ENCODE results near the gene PTPRK. TPM values are rescaled to one million over a fixed set of nuclear protein-coding genes. Genes with fewer than 3 reads are reported as not detected.

The PTPRK gene
- total and polyA plus RNA-seq, 2 donors (not counting 1 experiment from before 2014, with no cell fraction given): 19.4 to 75.5 TPM

- no peaks in the 10 kb centered on the region for H3K79me2 ChIP-seq (ENCODE audit: control insufficient read depth, insufficient read depth, low read length)
- H3K27me3 ChIP-seq (ENCODE audit: control insufficient read depth, insufficient read depth, low read length): no peaks in the 10 kb centered on the region
- H2AFZ ChIP-seq (ENCODE audit: low read length): no peak overlapping the region
- no peaks in the 10 kb centered on the region for H3K9me3 ChIP-seq (ENCODE audit: control insufficient read depth, insufficient read depth, low read depth, low read length)
- H3K4me1 ChIP-seq (ENCODE audit: control insufficient read depth, extremely low read depth, insufficient read depth, low read length): peaks cover 2% of the 10 kb centered on the region
- TF ChIP-seq, protein P1, sequence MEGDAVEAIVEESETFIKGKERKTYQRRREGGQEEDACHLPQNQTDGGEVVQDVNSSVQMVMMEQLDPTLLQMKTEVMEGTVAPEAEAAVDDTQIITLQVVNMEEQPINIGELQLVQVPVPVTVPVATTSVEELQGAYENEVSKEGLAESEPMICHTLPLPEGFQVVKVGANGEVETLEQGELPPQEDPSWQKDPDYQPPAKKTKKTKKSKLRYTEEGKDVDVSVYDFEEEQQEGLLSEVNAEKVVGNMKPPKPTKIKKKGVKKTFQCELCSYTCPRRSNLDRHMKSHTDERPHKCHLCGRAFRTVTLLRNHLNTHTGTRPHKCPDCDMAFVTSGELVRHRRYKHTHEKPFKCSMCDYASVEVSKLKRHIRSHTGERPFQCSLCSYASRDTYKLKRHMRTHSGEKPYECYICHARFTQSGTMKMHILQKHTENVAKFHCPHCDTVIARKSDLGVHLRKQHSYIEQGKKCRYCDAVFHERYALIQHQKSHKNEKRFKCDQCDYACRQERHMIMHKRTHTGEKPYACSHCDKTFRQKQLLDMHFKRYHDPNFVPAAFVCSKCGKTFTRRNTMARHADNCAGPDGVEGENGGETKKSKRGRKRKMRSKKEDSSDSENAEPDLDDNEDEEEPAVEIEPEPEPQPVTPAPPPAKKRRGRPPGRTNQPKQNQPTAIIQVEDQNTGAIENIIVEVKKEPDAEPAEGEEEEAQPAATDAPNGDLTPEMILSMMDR (conservative IDR thresholded peaks at IDR 0.05 in 1 of 2, IDR thresholded peaks at IDR 0.05 in 1 of 2; ENCODE audit: low read depth in 1 of 2, low read length in 2 of 2): no peak
- TF ChIP-seq EZH2 (IDR thresholded peaks at IDR 0.05; ENCODE audit: low read length, missing control alignments): no peak
- DNase-seq (ENCODE audit: low read depth in 2 of 2): no peak
- no peak overlapping the region for H3K9ac ChIP-seq (ENCODE audit: insufficient read depth, low read length)
- no peak overlapping the region for H3K4me3 ChIP-seq (replicated peaks in 1 of 4; ENCODE audit: control extremely low read depth in 1 of 4, insufficient read depth in 1 of 4, low read depth in 3 of 4, low read length in 4 of 4)
- H3K36me3 ChIP-seq (ENCODE audit: control insufficient read depth, insufficient read depth, low read length): no peaks in the 10 kb centered on the region
- no peak overlapping the region for H3K27ac ChIP-seq (ENCODE audit: insufficient read depth, low read length)
- H3K4me2 ChIP-seq (ENCODE audit: extremely low read depth, insufficient read depth, low read length): no peak overlapping the region
- no peaks in the 10 kb centered on the region for H4K20me1 ChIP-seq (ENCODE audit: control insufficient read depth, extremely low read depth, insufficient read depth, low read length)
Measured at GRCh38 chr6:128251445-128252340, 268.7 kb downstream of the PTPRK start.

- Histone ChIP-seq H2AFZ (ENCODE audit: low read length) (no peak overlapping the region), H3K36me3 (ENCODE audit: control insufficient read depth, insufficient read depth, low read length) (no peaks in the 10 kb centered on the region), H3K79me2 (ENCODE audit: control insufficient read depth, insufficient read depth, low read length) (no peaks in the 10 kb centered on the region), H3K9ac (ENCODE audit: insufficient read depth, low read length) (no peak overlapping the region), H3K4me2 (ENCODE audit: extremely low read depth, insufficient read depth, low read length) (no peak overlapping the region), H3K27me3 (ENCODE audit: control insufficient read depth, insufficient read depth, low read length) (no peaks in the 10 kb centered on the region), H3K27ac (ENCODE audit: insufficient read depth, low read length) (no peak overlapping the region), H4K20me1 (ENCODE audit: control insufficient read depth, extremely low read depth, insufficient read depth, low read length) (no peaks in the 10 kb centered on the region), H3K4me3 (replicated peaks in 1 of 4; ENCODE audit: control extremely low read depth in 1 of 4, insufficient read depth in 1 of 4, low read depth in 3 of 4, low read length in 4 of 4) (no peak overlapping the region), H3K9me3 (ENCODE audit: control insufficient read depth, insufficient read depth, low read depth, low read length) (no peaks in the 10 kb centered on the region), H3K4me1 (ENCODE audit: control insufficient read depth, extremely low read depth, insufficient read depth, low read length) (peaks cover 2% of the 10 kb centered on the region)
- no peak for TF ChIP-seq EZH2 (IDR thresholded peaks at IDR 0.05; ENCODE audit: low read length, missing control alignments)
- TF ChIP-seq, protein P1 (conservative IDR thresholded peaks at IDR 0.05 in 1 of 2, IDR thresholded peaks at IDR 0.05 in 1 of 2; ENCODE audit: low read depth in 1 of 2, low read length in 2 of 2): no peak
- no peak for DNase-seq (ENCODE audit: low read depth in 2 of 2)
Measured at GRCh38 chr6:128250370-128251070, 269.9 kb downstream of the PTPRK start.

DNA sequence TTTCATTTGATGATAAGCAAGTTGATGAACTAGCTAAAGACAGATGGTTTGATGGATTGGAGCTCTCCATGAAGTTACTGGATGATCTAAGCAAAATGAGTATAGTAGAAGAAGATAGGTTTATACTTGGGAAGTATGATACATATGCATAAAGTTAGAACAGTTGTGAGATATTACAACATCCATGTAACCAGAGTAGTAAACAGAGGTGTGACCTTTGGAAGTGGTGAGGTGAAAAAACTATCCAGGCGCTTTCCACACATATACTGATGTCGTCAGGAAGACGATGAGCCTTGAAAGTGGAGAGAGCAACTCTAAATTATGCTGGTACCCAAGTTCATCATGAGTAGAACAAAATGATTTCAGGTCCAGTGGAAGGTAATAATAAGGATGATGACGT lies 271.0 kb downstream of the PTPRK start:
- Histone ChIP-seq H3K4me1 (ENCODE audit: control insufficient read depth, extremely low read depth, insufficient read depth, low read length) (peaks cover 2% of the 10 kb centered on the region), H4K20me1 (ENCODE audit: control insufficient read depth, extremely low read depth, insufficient read depth, low read length) (no peaks in the 10 kb centered on the region), H2AFZ (ENCODE audit: low read length) (no peak overlapping the region), H3K4me3 (replicated peaks in 1 of 4; ENCODE audit: control extremely low read depth in 1 of 4, insufficient read depth in 1 of 4, low read depth in 3 of 4, low read length in 4 of 4) (no peak overlapping the region), H3K79me2 (ENCODE audit: control insufficient read depth, insufficient read depth, low read length) (no peaks in the 10 kb centered on the region), H3K9ac (ENCODE audit: insufficient read depth, low read length) (no peak overlapping the region), H3K27ac (ENCODE audit: insufficient read depth, low read length) (no peak overlapping the region), H3K27me3 (ENCODE audit: control insufficient read depth, insufficient read depth, low read length) (no peaks in the 10 kb centered on the region), H3K36me3 (ENCODE audit: control insufficient read depth, insufficient read depth, low read length) (no peaks in the 10 kb centered on the region), H3K4me2 (ENCODE audit: extremely low read depth, insufficient read depth, low read length) (no peak overlapping the region), H3K9me3 (ENCODE audit: control insufficient read depth, insufficient read depth, low read depth, low read length) (no peaks in the 10 kb centered on the region)
- DNase-seq (ENCODE audit: low read depth in 2 of 2): no peak
- TF ChIP-seq EZH2 (IDR thresholded peaks at IDR 0.05; ENCODE audit: low read length, missing control alignments): no peak
- TF ChIP-seq, protein P1 (conservative IDR thresholded peaks at IDR 0.05 in 1 of 2, IDR thresholded peaks at IDR 0.05 in 1 of 2; ENCODE audit: low read depth in 1 of 2, low read length in 2 of 2): no peak

All from fibroblast of lung (primary cell).